ENCODE results near the gene OR51M1. TPM values are rescaled to one million over a fixed set of nuclear protein-coding genes. Genes with fewer than 3 reads are reported as not detected.
"Not testable (repeated sequence)": the region's sequence is repeated elsewhere in the genome, so short reads cannot be mapped to it uniquely, and the experiment has no call there.

OR51M1 gene, protein sequence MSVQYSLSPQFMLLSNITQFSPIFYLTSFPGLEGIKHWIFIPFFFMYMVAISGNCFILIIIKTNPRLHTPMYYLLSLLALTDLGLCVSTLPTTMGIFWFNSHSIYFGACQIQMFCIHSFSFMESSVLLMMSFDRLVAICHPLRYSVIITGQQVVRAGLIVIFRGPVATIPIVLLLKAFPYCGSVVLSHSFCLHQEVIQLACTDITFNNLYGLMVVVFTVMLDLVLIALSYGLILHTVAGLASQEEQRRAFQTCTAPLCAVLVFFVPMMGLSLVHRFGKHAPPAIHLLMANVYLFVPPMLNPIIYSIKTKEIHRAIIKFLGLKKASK
- not detected for total RNA-seq

GRCh38 chr11:5383576-5383975 is at the start of gene OR51M1:
Gene OR51M1 (plus strand): TSS chr11:5383812. CDS start chr11:5389399, 5,587 bp downstream.
- Mint-ChIP-seq H3K4me3 (no peak within 1 kb of the TSS), H3K4me1 (ENCODE audit: low read depth) (no peaks in the 10 kb centered on the region), H3K36me3 (no peaks in the 10 kb centered on the region), H3K27ac (no peak within 1 kb of the TSS), H3K9me3 (no peaks in the 10 kb centered on the region), H3K27me3 (no peaks in the 10 kb centered on the region)
- CTCF ChIA-PET, result no interaction called here
- intact Hi-C loops (cut with micrococcal nuclease), result loop anchor here (5.0 kb wide), 2 partner anchors 746 to 1196 kb away; partner anchors contain the start of gene OR51D1
- POLR2A ChIA-PET, result no interaction called here
- no peak for DNase-seq

GRCh38 chr11:5335170-5335569 is 48.4 kb upstream of the OR51M1 start:
- DNase-seq, result no peak
- ChIA-PET POLR2A (interaction anchor here (0.6 kb wide), 1 partner anchor 501 kb away, joined by 3 read pairs; no protein-coding TSS in a partner anchor), CTCF (no interaction called here)
- Mint-ChIP-seq H3K36me3 (no peaks in the 10 kb centered on the region), H3K27me3 (peaks cover 3% of the 10 kb centered on the region), H3K27ac (no peak overlapping the region), H3K9me3 (peaks cover 2% of the 10 kb centered on the region), H3K4me3 (no peak overlapping the region), H3K4me1 (ENCODE audit: low read depth) (no peaks in the 10 kb centered on the region)
- intact Hi-C loops (cut with micrococcal nuclease), result no loop called here

DNA sequence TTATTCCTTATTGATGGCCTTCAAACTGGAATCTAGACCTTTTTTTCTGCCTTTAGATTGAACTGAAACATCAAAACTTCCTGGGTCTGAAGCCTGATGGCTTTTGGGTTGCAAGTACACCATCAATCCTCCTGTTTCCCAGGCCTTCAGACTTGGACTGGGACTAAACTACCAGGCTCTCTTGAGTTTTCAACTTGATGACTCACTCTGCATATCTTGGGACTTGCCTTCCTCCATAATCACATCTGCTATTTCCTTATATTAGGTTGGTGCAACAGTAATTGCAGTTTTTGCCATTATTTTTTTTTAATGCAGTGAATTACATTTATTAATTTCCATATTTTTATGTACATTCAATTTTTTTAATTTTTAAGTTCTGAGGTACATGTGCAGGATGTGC is 47.3 kb upstream of the OR51M1 start:
- no peaks in the 10 kb centered on the region for H3K36me3 Mint-ChIP-seq
- H3K4me1 Mint-ChIP-seq (ENCODE audit: low read depth), result no peaks in the 10 kb centered on the region
- H3K27ac Mint-ChIP-seq, result no peak overlapping the region
- ChIA-PET CTCF (no interaction called here), POLR2A (no interaction called here)
- no peak for DNase-seq
- H3K9me3 Mint-ChIP-seq, result no peaks in the 10 kb centered on the region
- intact Hi-C loops (cut with micrococcal nuclease), result no loop called here
- H3K4me3 Mint-ChIP-seq, result no peak overlapping the region
- H3K27me3 Mint-ChIP-seq, result peaks cover 3% of the 10 kb centered on the region

DNA sequence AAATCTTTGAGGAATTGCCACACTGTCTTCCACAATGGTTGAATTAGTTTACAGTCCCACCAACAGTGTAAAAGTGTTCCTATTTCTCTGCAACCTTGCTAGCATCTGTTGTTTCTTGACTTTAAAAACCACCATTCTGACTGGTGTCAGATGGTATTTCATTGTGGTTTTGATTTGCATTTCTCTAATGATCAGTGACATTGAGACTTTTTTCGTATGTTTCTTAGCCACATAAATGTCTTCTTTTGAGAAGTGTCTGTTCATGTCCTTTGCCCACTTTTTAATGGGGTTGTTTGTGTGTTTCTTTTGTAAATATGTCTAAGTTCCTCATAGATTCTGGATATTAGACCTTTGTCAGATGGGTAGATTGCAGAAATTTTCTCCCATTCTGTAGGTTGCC is 46.4 kb upstream of the OR51M1 start:
- intact Hi-C loops (cut with micrococcal nuclease); H3K27me3 Mint-ChIP-seq; CTCF ChIA-PET: not testable (repeated sequence)

DNA sequence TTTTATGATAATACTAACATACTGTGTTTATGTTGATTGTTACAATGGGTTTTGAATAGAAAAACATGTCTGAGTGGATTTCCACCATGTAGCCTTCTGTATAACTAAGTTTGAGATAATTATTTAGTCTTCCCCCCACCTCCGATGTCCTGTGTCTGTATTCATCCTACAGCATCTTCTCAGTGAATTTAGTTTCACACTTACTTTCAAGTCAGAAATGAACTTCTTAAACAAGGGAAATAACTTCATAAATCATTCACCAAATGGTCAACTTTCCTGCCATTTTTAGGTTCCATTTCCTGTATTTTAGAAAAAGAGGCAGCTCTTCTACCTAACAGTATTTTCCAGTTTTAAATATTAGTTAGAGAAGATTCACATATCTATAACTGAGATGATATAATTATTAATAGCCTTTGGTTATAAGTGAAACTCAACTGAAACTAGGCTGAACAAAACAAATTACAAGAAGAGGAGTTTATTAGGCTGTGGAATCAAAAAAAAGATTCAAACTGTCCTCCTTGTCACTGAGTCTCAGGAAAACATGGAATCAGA is 43.8 kb upstream of the OR51M1 start:
- Mint-ChIP-seq H3K27me3 (peaks cover 3% of the 10 kb centered on the region), H3K9me3 (no peaks in the 10 kb centered on the region), H3K36me3 (no peaks in the 10 kb centered on the region), H3K27ac (no peak overlapping the region), H3K4me3 (no peak overlapping the region), H3K4me1 (ENCODE audit: low read depth) (no peaks in the 10 kb centered on the region)
- ChIA-PET CTCF (no interaction called here), POLR2A (no interaction called here)
- no peak for DNase-seq
- intact Hi-C loops (cut with micrococcal nuclease), result no loop called here

More for the DNA sequence above, 46.4 kb upstream of the OR51M1 start:
- H3K27ac Mint-ChIP-seq; H3K4me1 Mint-ChIP-seq (ENCODE audit: low read depth); H3K4me3 Mint-ChIP-seq; H3K9me3 Mint-ChIP-seq; DNase-seq; H3K36me3 Mint-ChIP-seq; POLR2A ChIA-PET: not testable (repeated sequence)

GRCh38 chr11:5343474-5344335 is 39.9 kb upstream of the OR51M1 start, which contains the start of gene OR51B5:
Gene OR51B5 (minus strand): TSS chr11:5343524. CDS start chr11:5343524, 0 bp downstream.
- POLR2A ChIA-PET, result no interaction called here

GRCh38 chr11:5345831-5346230 is 37.8 kb upstream of the OR51M1 start:
- Mint-ChIP-seq H3K4me3 (no peak overlapping the region), H3K36me3 (no peaks in the 10 kb centered on the region), H3K27ac (no peak overlapping the region), H3K27me3 (no peaks in the 10 kb centered on the region), H3K9me3 (no peaks in the 10 kb centered on the region), H3K4me1 (ENCODE audit: low read depth) (no peaks in the 10 kb centered on the region)
- CTCF ChIA-PET, result no interaction called here
- intact Hi-C loops (cut with micrococcal nuclease), result no loop called here
- POLR2A ChIA-PET, result no interaction called here
- no peak for DNase-seq

More at GRCh38 chr11:5343474-5344335, 39.9 kb upstream of the OR51M1 start, which contains the start of gene OR51B5:
- no peaks in the 10 kb centered on the region for H3K36me3 Mint-ChIP-seq
- no peaks in the 10 kb centered on the region for H3K9me3 Mint-ChIP-seq
- intact Hi-C loops (cut with micrococcal nuclease), result no loop called here
- no peaks in the 10 kb centered on the region for H3K4me1 Mint-ChIP-seq (ENCODE audit: low read depth)
- CTCF ChIA-PET, result no interaction called here
- DNase-seq, result no peak
- peaks cover 1% of the 10 kb centered on the region for H3K27me3 Mint-ChIP-seq
- H3K27ac Mint-ChIP-seq, result no peak within 1 kb of the TSS
- no peak within 1 kb of the TSS for H3K4me3 Mint-ChIP-seq

DNA sequence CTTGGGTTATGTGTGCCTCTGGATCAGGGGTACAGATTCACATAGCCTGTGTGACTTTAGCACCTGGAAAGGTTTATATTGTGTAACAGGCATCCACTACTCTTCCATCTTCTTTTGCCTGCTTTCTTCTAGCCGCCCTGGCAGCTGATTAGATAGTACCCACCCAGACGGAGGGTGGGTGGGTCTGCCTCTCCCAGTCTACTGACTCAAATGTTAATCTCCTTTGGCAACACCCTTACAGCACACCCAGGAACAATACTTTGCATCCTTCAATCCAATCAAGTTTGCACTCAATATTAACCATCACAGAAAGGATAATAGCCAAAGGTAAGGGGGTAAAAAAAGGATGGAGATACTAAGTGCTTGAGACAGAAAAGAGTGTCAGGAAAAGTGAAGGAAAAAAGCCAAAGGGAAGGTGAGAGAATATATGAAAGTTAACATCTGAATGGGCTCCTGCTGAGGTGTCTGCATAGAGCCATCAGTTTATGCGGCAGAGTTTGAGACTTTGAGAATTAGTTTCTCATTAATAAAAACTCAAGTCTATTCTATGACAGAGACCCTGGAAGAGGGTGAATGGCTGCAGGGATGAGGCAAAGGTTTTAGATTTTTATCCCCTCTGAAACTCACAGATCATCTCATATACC is 34.9 kb upstream of the OR51M1 start:
- Mint-ChIP-seq H3K36me3 (no peaks in the 10 kb centered on the region), H3K27ac (no peak overlapping the region), H3K9me3 (no peaks in the 10 kb centered on the region), H3K4me1 (ENCODE audit: low read depth) (no peaks in the 10 kb centered on the region), H3K4me3 (no peak overlapping the region), H3K27me3 (no peaks in the 10 kb centered on the region)
- intact Hi-C loops (cut with micrococcal nuclease), result no loop called here
- POLR2A ChIA-PET, result interaction anchor here (0.6 kb wide), 1 partner anchor 1291 kb away, joined by 3 read pairs; no protein-coding TSS in a partner anchor
- CTCF ChIA-PET, result interaction anchor here (0.6 kb wide), 1 partner anchor 121 kb away, joined by 3 read pairs; no protein-coding TSS in a partner anchor
- DNase-seq, result no peak

DNA sequence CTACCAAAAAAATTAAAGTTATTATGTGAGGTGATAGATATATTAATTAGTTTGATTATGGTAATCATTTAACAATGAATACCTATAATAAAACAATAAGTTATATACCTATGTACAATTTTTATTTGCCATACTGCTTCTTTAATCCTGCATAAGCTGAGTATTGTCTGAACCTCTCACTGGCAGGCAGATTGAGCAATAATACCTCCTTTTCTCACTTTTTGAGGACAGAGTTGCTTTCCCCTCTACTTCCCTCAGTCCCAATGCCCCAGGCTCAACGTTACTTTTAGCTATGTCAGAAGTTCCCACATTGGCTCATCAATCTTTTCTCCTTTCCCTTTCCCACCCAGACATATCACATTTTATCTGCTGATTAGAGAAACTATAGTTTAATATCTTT is 34.1 kb upstream of the OR51M1 start:
- no peak overlapping the region for H3K27ac Mint-ChIP-seq
- CTCF ChIA-PET, result no interaction called here
- H3K4me1 Mint-ChIP-seq (ENCODE audit: low read depth), result no peaks in the 10 kb centered on the region
- no peak overlapping the region for H3K4me3 Mint-ChIP-seq
- peaks cover 1% of the 10 kb centered on the region for H3K27me3 Mint-ChIP-seq
- POLR2A ChIA-PET, result no interaction called here
- no peaks in the 10 kb centered on the region for H3K36me3 Mint-ChIP-seq
- no peaks in the 10 kb centered on the region for H3K9me3 Mint-ChIP-seq
- DNase-seq, result no peak
- intact Hi-C loops (cut with micrococcal nuclease), result no loop called here

GRCh38 chr11:5351208-5351607 is 32.4 kb upstream of the OR51M1 start, which contains the start of gene OR51B6:
Gene OR51B6 (plus strand): TSS chr11:5351508. CDS start chr11:5351508, 0 bp downstream.
- ChIA-PET CTCF (no interaction called here), POLR2A (no interaction called here)
- no peak for DNase-seq
- Mint-ChIP-seq H3K36me3 (no peaks in the 10 kb centered on the region), H3K27ac (no peak within 1 kb of the TSS), H3K4me3 (no peak within 1 kb of the TSS), H3K9me3 (no peaks in the 10 kb centered on the region), H3K27me3 (peaks cover 4% of the 10 kb centered on the region), H3K4me1 (ENCODE audit: low read depth) (no peaks in the 10 kb centered on the region)
- intact Hi-C loops (cut with micrococcal nuclease), result no loop called here

DNA sequence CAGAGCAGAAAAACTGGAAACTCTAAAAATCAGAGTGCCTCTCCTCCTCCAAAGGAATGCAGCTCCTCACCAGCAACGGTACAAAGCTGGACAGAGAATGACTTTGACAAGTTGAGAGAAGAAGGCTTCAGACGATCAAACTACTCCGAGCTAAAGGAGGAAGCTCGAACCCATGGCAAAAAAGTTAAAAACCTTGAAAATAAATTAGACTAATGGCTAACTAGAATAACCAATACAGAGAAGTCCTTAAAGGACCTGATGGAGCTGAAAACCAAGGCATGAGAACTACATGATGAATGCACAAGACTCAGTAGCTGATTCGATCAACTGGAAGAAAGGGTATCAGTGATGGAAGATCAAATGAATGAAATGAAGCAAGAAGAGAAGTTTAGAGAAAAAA is 27.6 kb upstream of the OR51M1 start:
- H3K27ac Mint-ChIP-seq; DNase-seq; POLR2A ChIA-PET; H3K36me3 Mint-ChIP-seq; H3K4me1 Mint-ChIP-seq (ENCODE audit: low read depth); H3K4me3 Mint-ChIP-seq; H3K27me3 Mint-ChIP-seq; CTCF ChIA-PET; intact Hi-C loops (cut with micrococcal nuclease); H3K9me3 Mint-ChIP-seq: not testable (repeated sequence)

- DNase-seq, result no peak
- no peaks in the 10 kb centered on the region for H3K36me3 Mint-ChIP-seq
- H3K27ac Mint-ChIP-seq, result no peak overlapping the region
- POLR2A ChIA-PET, result no interaction called here
- H3K27me3 Mint-ChIP-seq, result peaks cover 4% of the 10 kb centered on the region
- CTCF ChIA-PET, result no interaction called here
- H3K4me3 Mint-ChIP-seq, result no peak overlapping the region
- no peaks in the 10 kb centered on the region for H3K4me1 Mint-ChIP-seq (ENCODE audit: low read depth)
- intact Hi-C loops (cut with micrococcal nuclease), result no loop called here
- H3K9me3 Mint-ChIP-seq, result no peaks in the 10 kb centered on the region
Measured at GRCh38 chr11:5362017-5362625, 21.5 kb upstream of the OR51M1 start.
